ENCODE results near the gene SND1.

The SND1 gene

GRCh38 chr7:127699853-127700252 is 47.9 kb downstream of the SND1 start:
- DNase-seq (ENCODE audit: low read depth), result no peak
- no peak for TF ChIP-seq CTCF (IDR thresholded peaks at IDR 0.05; ENCODE audit: low read length, missing control alignments)
- H3K4me3 ChIP-seq (replicated peaks; ENCODE audit: low read depth, low read length), result no peak overlapping the region

GRCh38 chr7:127702052-127702652 is 50.2 kb downstream of the SND1 start:
- DNase-seq (ENCODE audit: low read depth), result no peak
- no peak overlapping the region for H3K4me3 ChIP-seq (replicated peaks; ENCODE audit: low read depth, low read length)
- TF ChIP-seq CTCF (IDR thresholded peaks at IDR 0.05; ENCODE audit: low read length, missing control alignments), result no peak

- H3K4me3 ChIP-seq (replicated peaks; ENCODE audit: low read depth, low read length), result no peak overlapping the region
- no peak for DNase-seq (ENCODE audit: low read depth)
- no peak for TF ChIP-seq CTCF (IDR thresholded peaks at IDR 0.05; ENCODE audit: low read length, missing control alignments)
Measured at GRCh38 chr7:127702938-127703337, 50.9 kb downstream of the SND1 start.

GRCh38 chr7:127704211-127704610 is 52.2 kb downstream of the SND1 start:
- H3K4me3 ChIP-seq (replicated peaks; ENCODE audit: low read depth, low read length), result no peak overlapping the region
- TF ChIP-seq CTCF (IDR thresholded peaks at IDR 0.05; ENCODE audit: low read length, missing control alignments), result no peak
- no peak for DNase-seq (ENCODE audit: low read depth)

- TF ChIP-seq CTCF (IDR thresholded peaks at IDR 0.05; ENCODE audit: low read length, missing control alignments), result no peak
- H3K4me3 ChIP-seq (replicated peaks; ENCODE audit: low read depth, low read length), result no peak overlapping the region
- no peak for DNase-seq (ENCODE audit: low read depth)
Measured at GRCh38 chr7:127705461-127705959, 53.5 kb downstream of the SND1 start.

GRCh38 chr7:127706766-127707165 is 54.8 kb downstream of the SND1 start:
- DNase-seq (ENCODE audit: low read depth), result no peak
- TF ChIP-seq CTCF (IDR thresholded peaks at IDR 0.05; ENCODE audit: low read length, missing control alignments), result no peak
- no peak overlapping the region for H3K4me3 ChIP-seq (replicated peaks; ENCODE audit: low read depth, low read length)

GRCh38 chr7:127708201-127708600 is 56.2 kb downstream of the SND1 start:
- no peak for DNase-seq (ENCODE audit: low read depth)
- no peak for TF ChIP-seq CTCF (IDR thresholded peaks at IDR 0.05; ENCODE audit: low read length, missing control alignments)
- H3K4me3 ChIP-seq (replicated peaks; ENCODE audit: low read depth, low read length), result no peak overlapping the region
